Measurements from ENCODE around the gene ELP2.

Gene ELP2

GRCh38 chr18:36187193-36187825 is 57.6 kb downstream of the ELP2 start, which contains the start of gene MOCOS:
MOCOS (plus strand) TSS chr18:36187497; CDS start chr18:36187540, 43 bp downstream.
- Histone ChIP-seq H3K9ac (no peak within 1 kb of the TSS), H3K36me3 (ENCODE audit: control insufficient read depth, insufficient read depth, low read length) (no peaks in the 10 kb centered on the region), H3K27me3 (ENCODE audit: control insufficient read depth, insufficient read depth, low read length) (no peaks in the 10 kb centered on the region), H3K4me3 (ENCODE audit: low read depth, low read length) (peak within 1 kb of the TSS; percentile 67), H3K27ac (peak within 1 kb of the TSS; percentile 39), H3K4me1 (peaks cover 5% of the 10 kb centered on the region), H3K9me3 (ENCODE audit: control insufficient read depth, low read length) (no peaks in the 10 kb centered on the region), H3K4me2 (ENCODE audit: low read length) (peak within 1 kb of the TSS; percentile 80), H2AFZ (peak within 1 kb of the TSS; percentile 82), H3K79me2 (no peaks in the 10 kb centered on the region)
- TF ChIP-seq CTCF (IDR thresholded peaks at IDR 0.05) = no peak

DNA sequence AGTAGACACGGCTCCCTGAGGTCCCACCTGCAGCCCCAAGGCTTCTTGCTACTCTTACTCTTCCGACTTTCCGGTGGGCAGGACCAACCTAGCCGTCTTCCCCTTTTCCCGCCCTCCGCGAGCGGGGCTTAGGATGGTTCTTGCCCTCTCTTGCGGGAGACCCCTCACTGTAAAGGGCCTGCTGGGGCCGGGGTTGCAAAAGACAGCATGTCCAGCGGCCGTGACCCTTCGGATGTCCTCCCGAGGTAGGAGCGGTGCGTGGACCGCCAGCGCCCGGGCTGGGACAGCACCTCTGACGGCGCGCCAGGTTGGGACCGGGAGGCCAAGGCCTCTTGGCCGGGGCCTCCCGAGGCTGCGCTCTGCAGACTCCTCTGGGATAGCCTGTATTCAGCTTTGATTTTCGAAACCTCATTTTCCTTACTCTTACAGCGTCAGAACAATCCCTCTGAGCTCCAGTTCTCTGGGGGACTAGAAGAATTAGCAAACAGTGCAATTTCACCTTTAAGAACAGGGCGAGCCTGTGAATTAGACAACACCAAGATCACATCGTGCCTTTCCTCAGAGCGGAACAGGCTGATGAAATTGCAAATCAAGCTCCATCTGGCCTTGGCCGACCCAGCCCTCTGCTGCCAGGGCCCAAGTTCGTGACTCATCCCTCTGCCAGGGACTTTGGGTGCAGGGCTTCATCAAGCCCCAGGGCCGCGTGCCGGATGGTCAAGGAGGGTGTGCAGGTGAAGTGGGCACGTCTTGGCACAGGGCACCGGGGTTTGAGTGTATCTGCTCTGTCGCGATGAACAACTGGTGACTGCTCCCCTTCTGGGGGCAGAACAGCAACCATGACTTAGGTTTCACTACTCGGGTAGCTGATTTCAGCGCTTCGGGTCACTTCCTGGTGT is 58.4 kb downstream of the ELP2 start:
- peak overlapping the region; percentile 82 for H2AFZ ChIP-seq
- H3K9ac ChIP-seq = no peak overlapping the region
- no peaks in the 10 kb centered on the region for H3K79me2 ChIP-seq
- H3K4me1 ChIP-seq = peaks cover 5% of the 10 kb centered on the region
- H3K27me3 ChIP-seq (ENCODE audit: control insufficient read depth, insufficient read depth, low read length) = no peaks in the 10 kb centered on the region
- peak overlapping the region; percentile 67 for H3K4me3 ChIP-seq (ENCODE audit: low read depth, low read length)
- H3K4me2 ChIP-seq (ENCODE audit: low read length) = peak overlapping the region; percentile 80
- TF ChIP-seq CTCF (IDR thresholded peaks at IDR 0.05) = no peak
- H3K27ac ChIP-seq = peak overlapping the region; percentile 39
- H3K36me3 ChIP-seq (ENCODE audit: control insufficient read depth, insufficient read depth, low read length) = no peaks in the 10 kb centered on the region
- H3K9me3 ChIP-seq (ENCODE audit: control insufficient read depth, low read length) = no peaks in the 10 kb centered on the region

GRCh38 chr18:36188916-36189315 is 59.2 kb downstream of the ELP2 start:
- H3K27ac ChIP-seq = no peak overlapping the region
- peaks cover 5% of the 10 kb centered on the region for H3K4me1 ChIP-seq
- no peaks in the 10 kb centered on the region for H3K27me3 ChIP-seq (ENCODE audit: control insufficient read depth, insufficient read depth, low read length)
- H3K36me3 ChIP-seq (ENCODE audit: control insufficient read depth, insufficient read depth, low read length) = no peaks in the 10 kb centered on the region
- no peaks in the 10 kb centered on the region for H3K79me2 ChIP-seq
- TF ChIP-seq CTCF (IDR thresholded peaks at IDR 0.05) = no peak
- H3K4me3 ChIP-seq (ENCODE audit: low read depth, low read length) = no peak overlapping the region
- no peak overlapping the region for H3K4me2 ChIP-seq (ENCODE audit: low read length)
- H3K9me3 ChIP-seq (ENCODE audit: control insufficient read depth, low read length) = no peaks in the 10 kb centered on the region
- H2AFZ ChIP-seq = peak overlapping the region; percentile 59
- H3K9ac ChIP-seq = no peak overlapping the region

DNA sequence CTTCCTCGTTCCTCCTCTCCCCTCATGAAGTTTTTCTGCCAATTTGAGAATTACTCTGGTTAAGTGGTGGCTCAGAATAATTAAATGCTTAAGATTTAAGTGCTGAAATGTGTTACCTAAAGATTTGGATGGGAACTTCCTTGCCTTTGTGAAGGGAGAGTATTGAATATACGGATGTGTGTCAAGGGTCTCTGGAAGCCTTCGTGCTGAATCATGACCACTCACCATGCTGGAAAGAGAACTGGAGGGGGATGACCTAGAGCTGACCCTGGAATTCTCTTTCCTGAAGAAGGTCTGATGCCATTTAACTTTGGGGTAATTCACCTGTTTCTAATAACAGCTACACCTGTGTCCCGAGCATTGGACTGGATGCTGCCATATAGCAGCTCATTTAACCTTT is 59.8 kb downstream of the ELP2 start:
- TF ChIP-seq CTCF (IDR thresholded peaks at IDR 0.05) = no peak
- Histone ChIP-seq H3K4me3 (ENCODE audit: low read depth, low read length) (no peak overlapping the region), H3K4me1 (peaks cover 7% of the 10 kb centered on the region), H3K36me3 (ENCODE audit: control insufficient read depth, insufficient read depth, low read length) (no peaks in the 10 kb centered on the region), H2AFZ (peak overlapping the region; percentile 59), H3K9me3 (ENCODE audit: control insufficient read depth, low read length) (no peaks in the 10 kb centered on the region), H3K27ac (no peak overlapping the region), H3K4me2 (ENCODE audit: low read length) (no peak overlapping the region), H3K79me2 (no peaks in the 10 kb centered on the region), H3K27me3 (ENCODE audit: control insufficient read depth, insufficient read depth, low read length) (no peaks in the 10 kb centered on the region), H3K9ac (no peak overlapping the region)
